A549 treated with AZD9567 at 1 μM for 4 hours (cell line): ENCODE data around the gene ZNF516. TPM values are rescaled to one million over a fixed set of nuclear protein-coding genes. Genes with fewer than 3 reads are reported as not detected.

Source experiments
- total RNA-seq: library from RNA; stranded (reverse); fragments of 200-300 nt; extraction: Qiagen RNA extraction; gene quantifications from 5 replicates; pipeline ENCODE4 v1.2.3, GENCODE V29; 2022; ENCODE audit not compliant: insufficient read depth

The ZNF516 gene, protein sequence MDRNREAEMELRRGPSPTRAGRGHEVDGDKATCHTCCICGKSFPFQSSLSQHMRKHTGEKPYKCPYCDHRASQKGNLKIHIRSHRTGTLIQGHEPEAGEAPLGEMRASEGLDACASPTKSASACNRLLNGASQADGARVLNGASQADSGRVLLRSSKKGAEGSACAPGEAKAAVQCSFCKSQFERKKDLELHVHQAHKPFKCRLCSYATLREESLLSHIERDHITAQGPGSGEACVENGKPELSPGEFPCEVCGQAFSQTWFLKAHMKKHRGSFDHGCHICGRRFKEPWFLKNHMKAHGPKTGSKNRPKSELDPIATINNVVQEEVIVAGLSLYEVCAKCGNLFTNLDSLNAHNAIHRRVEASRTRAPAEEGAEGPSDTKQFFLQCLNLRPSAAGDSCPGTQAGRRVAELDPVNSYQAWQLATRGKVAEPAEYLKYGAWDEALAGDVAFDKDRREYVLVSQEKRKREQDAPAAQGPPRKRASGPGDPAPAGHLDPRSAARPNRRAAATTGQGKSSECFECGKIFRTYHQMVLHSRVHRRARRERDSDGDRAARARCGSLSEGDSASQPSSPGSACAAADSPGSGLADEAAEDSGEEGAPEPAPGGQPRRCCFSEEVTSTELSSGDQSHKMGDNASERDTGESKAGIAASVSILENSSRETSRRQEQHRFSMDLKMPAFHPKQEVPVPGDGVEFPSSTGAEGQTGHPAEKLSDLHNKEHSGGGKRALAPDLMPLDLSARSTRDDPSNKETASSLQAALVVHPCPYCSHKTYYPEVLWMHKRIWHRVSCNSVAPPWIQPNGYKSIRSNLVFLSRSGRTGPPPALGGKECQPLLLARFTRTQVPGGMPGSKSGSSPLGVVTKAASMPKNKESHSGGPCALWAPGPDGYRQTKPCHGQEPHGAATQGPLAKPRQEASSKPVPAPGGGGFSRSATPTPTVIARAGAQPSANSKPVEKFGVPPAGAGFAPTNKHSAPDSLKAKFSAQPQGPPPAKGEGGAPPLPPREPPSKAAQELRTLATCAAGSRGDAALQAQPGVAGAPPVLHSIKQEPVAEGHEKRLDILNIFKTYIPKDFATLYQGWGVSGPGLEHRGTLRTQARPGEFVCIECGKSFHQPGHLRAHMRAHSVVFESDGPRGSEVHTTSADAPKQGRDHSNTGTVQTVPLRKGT
- 3.0 to 12.6 TPM (median 3.7 TPM) in 5 replicates for total RNA-seq

DNA sequence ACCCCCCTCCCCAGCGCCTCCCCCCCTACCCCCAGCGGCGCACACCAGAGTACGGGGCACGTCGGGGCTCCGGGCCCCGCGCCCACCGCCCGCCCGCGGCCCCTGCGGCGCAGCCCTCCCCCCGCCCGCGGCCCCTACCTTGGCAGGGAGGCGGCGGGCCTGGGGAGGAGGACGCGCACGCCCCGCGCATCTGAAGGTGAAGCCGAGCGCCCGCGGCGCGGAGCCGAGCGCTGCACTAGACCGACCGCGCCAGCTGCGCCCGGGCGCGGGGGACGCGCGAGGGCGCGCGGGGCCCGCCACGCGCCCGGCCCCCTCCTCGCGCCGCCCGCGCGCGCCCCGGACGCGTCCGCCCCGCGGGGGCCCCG lies at the start of gene ZNF516:
TSS of gene ZNF516 (minus strand) at position 237 of the 365 bp plus-strand sequence. CDS start 52,188 bp downstream, outside the sequence.

